Astrocyte (in vitro differentiated cells and primary cell): Measurements from ENCODE around the gene AQP7. TPM values are rescaled to one million over a fixed set of nuclear protein-coding genes. Genes with fewer than 3 reads are reported as not detected.

ENCODE experiments used
- DNase-seq: peaks from one replicate; pipeline ENCODE4 v3.0.0-alpha.2; 2010; ENCODE audit warnings: low read depth
- FAIRE-seq: peaks from 2 replicates; lab custom pipeline; 2011; peaks lifted over from hg19 to GRCh38; lab: Jason Lieb, UNC
- H2AFZ ChIP-seq: 2 replicates; pipeline ENCODE4 v1.6.0; 2012; ENCODE audit warnings: low read depth, low read length, inconsistent platforms
- H3K27ac ChIP-seq: 2 replicates; pipeline ENCODE4 v1.5.1; 2011; ENCODE audit warnings: low read depth, low read length, inconsistent platforms
- H3K27me3 ChIP-seq: 2 replicates; pipeline ENCODE4 v1.6.0; 2011; ENCODE audit warnings: low read length, inconsistent platforms; ENCODE audit not compliant: insufficient read depth
- H3K36me3 ChIP-seq: 2 replicates; pipeline ENCODE4 v1.5.1; 2011; ENCODE audit warnings: low read length, inconsistent platforms; ENCODE audit not compliant: insufficient read depth
- H3K4me1 ChIP-seq: 2 replicates; pipeline ENCODE4 v1.5.1; 2011; ENCODE audit warnings: low read length, inconsistent platforms; ENCODE audit not compliant: insufficient read depth
- H3K4me2 ChIP-seq: 2 replicates; pipeline ENCODE4 v1.6.0; 2012; ENCODE audit warnings: low read length, inconsistent platforms
- H3K4me3 ChIP-seq: 2 replicates; pipeline ENCODE4 v1.5.1; 2011; ENCODE audit warnings: low read depth, mild to moderate bottlenecking, low read length, inconsistent platforms; ENCODE audit not compliant: insufficient read depth
- H3K79me2 ChIP-seq: 2 replicates; pipeline ENCODE4 v1.6.0; 2012; ENCODE audit warnings: mild to moderate bottlenecking, low read length, inconsistent platforms; ENCODE audit not compliant: insufficient read depth
- H3K9ac ChIP-seq: 2 replicates; pipeline ENCODE4 v1.6.0; 2012; ENCODE audit warnings: mild to moderate bottlenecking, low read length, inconsistent platforms
- H3K9me3 ChIP-seq: 2 replicates; pipeline ENCODE4 v1.5.1; 2012; ENCODE audit warnings: low read depth, mild to moderate bottlenecking, low read length, inconsistent platforms; ENCODE audit not compliant: insufficient read depth
- H4K20me1 ChIP-seq: 2 replicates; pipeline ENCODE4 v1.6.0; 2012; ENCODE audit warnings: low read length, inconsistent platforms; ENCODE audit not compliant: insufficient read depth
- H3K27ac Mint-ChIP-seq: one replicate; pipeline ENCODE4 v1.8.0; 2021; ENCODE audit warnings: mild to moderate bottlenecking, mixed read lengths; ENCODE audit not compliant: unreplicated experiment
- H3K27me3 Mint-ChIP-seq: one replicate; pipeline ENCODE4 v1.8.0; 2021; ENCODE audit warnings: low read depth, mixed read lengths; ENCODE audit not compliant: unreplicated experiment
- H3K36me3 Mint-ChIP-seq: one replicate; pipeline ENCODE4 v1.8.0; 2021; ENCODE audit warnings: low read depth, mixed read lengths; ENCODE audit not compliant: unreplicated experiment
- H3K4me1 Mint-ChIP-seq: one replicate; pipeline ENCODE4 v1.8.0; 2021; ENCODE audit warnings: low read depth, mixed read lengths; ENCODE audit not compliant: unreplicated experiment
- H3K4me3 Mint-ChIP-seq: one replicate; pipeline ENCODE4 v1.8.0; 2021; ENCODE audit warnings: mild to moderate bottlenecking, moderate library complexity, mixed read lengths; ENCODE audit not compliant: unreplicated experiment
- H3K9me3 Mint-ChIP-seq: one replicate; pipeline ENCODE4 v1.8.0; 2021; ENCODE audit warnings: mild to moderate bottlenecking, mixed read lengths; ENCODE audit not compliant: unreplicated experiment
- EZH2 ChIP-seq: IDR thresholded peaks from 2 replicates; pipeline ENCODE4 v1.6.1; 2012; ENCODE audit warnings: mild to moderate bottlenecking, low read length, inconsistent platforms; ENCODE audit not compliant: insufficient read depth
- total RNA-seq: library from RNA; stranded (reverse); gene quantifications from 2 replicates; pipeline ENCODE4 v1.2.1, GENCODE V29; 2021
- TF ChIP-seq, protein P1 (sequence below): IDR thresholded peaks from 2 replicates; pipeline ENCODE4 v1.5.1; 2011; ENCODE audit warnings: low read depth, mild to moderate bottlenecking, inconsistent platforms, low read length, moderate library complexity; ENCODE audit not compliant: insufficient read depth

The AQP7 gene
- total RNA-seq, 1 donor from 2014 or later: 1.9 TPM

DNA sequence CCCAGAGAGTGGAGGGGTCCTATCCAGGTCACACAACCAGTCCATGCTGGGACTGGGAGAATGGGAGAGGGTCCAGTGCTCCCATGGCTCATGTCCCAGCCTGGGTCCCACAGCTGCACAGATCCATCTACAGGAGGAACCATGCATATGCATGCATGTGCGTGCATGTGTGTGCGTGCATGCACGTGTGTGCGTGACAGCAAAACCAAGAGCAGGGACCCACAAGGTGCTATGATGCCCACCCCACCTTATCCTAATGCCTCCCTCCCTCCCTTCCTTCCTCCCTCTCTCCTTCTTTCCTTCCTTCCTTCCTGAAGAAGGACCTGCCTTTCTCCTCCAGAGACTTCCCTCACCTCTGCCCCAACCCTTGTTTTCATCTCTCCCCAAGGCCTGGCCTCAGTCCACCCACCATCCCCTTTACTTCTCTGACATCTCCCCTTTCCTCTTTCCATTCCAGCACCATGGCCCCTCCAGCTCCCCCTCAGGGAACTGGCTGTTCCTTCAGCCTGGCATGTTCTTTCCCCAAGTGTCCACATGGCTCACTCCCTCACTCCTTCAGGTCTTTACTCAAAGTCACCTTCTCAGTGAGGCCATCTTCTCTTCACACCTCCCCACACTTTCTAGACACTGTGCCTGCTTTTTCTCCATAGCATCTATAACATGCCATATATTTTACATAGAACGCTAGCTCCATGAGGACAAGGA is 21.8 kb downstream of the AQP7 start:
- H3K36me3 ChIP-seq: no peaks in the 10 kb centered on the region
- no peak for DNase-seq
- no peak overlapping the region for H2AFZ ChIP-seq
- FAIRE-seq: no peak
- TF ChIP-seq, protein P1, sequence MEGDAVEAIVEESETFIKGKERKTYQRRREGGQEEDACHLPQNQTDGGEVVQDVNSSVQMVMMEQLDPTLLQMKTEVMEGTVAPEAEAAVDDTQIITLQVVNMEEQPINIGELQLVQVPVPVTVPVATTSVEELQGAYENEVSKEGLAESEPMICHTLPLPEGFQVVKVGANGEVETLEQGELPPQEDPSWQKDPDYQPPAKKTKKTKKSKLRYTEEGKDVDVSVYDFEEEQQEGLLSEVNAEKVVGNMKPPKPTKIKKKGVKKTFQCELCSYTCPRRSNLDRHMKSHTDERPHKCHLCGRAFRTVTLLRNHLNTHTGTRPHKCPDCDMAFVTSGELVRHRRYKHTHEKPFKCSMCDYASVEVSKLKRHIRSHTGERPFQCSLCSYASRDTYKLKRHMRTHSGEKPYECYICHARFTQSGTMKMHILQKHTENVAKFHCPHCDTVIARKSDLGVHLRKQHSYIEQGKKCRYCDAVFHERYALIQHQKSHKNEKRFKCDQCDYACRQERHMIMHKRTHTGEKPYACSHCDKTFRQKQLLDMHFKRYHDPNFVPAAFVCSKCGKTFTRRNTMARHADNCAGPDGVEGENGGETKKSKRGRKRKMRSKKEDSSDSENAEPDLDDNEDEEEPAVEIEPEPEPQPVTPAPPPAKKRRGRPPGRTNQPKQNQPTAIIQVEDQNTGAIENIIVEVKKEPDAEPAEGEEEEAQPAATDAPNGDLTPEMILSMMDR: no peak
- no peak for TF ChIP-seq EZH2
- H3K4me1 ChIP-seq: peaks cover under 1% of the 10 kb centered on the region
- Mint-ChIP-seq H3K9me3 (no peaks in the 10 kb centered on the region), H3K27me3 (no peaks in the 10 kb centered on the region), H3K4me3 (no peak overlapping the region), H3K36me3 (no peaks in the 10 kb centered on the region), H3K27ac (no peak overlapping the region), H3K4me1 (peaks cover 8% of the 10 kb centered on the region)
- no peaks in the 10 kb centered on the region for H3K9me3 ChIP-seq
- no peaks in the 10 kb centered on the region for H4K20me1 ChIP-seq
- no peaks in the 10 kb centered on the region for H3K79me2 ChIP-seq
- H3K4me2 ChIP-seq: no peak overlapping the region
- no peak overlapping the region for H3K4me3 ChIP-seq
- no peak overlapping the region for H3K9ac ChIP-seq
- no peaks in the 10 kb centered on the region for H3K27me3 ChIP-seq
- no peak overlapping the region for H3K27ac ChIP-seq

- Histone ChIP-seq H3K9ac (no peak overlapping the region), H3K36me3 (no peaks in the 10 kb centered on the region), H2AFZ (no peak overlapping the region), H4K20me1 (no peaks in the 10 kb centered on the region), H3K27ac (no peak overlapping the region), H3K4me2 (no peak overlapping the region), H3K27me3 (no peaks in the 10 kb centered on the region), H3K79me2 (no peaks in the 10 kb centered on the region), H3K4me3 (no peak overlapping the region), H3K9me3 (no peaks in the 10 kb centered on the region), H3K4me1 (peaks cover 5% of the 10 kb centered on the region)
- H3K4me3 Mint-ChIP-seq: no peak overlapping the region
- peaks cover 8% of the 10 kb centered on the region for H3K4me1 Mint-ChIP-seq
- no peak for FAIRE-seq
- H3K27ac Mint-ChIP-seq: no peak overlapping the region
- TF ChIP-seq, protein P1: no peak
- no peak for TF ChIP-seq EZH2
- no peaks in the 10 kb centered on the region for H3K9me3 Mint-ChIP-seq
- no peaks in the 10 kb centered on the region for H3K36me3 Mint-ChIP-seq
- no peaks in the 10 kb centered on the region for H3K27me3 Mint-ChIP-seq
- no peak for DNase-seq
These were observed 22.5 kb downstream of the AQP7 start for GRCh38 chr9:33379666-33380389.
